Panc1 (cell line): Measurements from ENCODE around the gene RASA3. TPM values are rescaled to one million over a fixed set of nuclear protein-coding genes. Genes with fewer than 3 reads are reported as not detected.

Experiments
- ATAC-seq: fragments of 200-7000 bp; cut with Tn5 transposase; 2 replicates; pipeline ENCODE4 v1.9.1; 2020; ENCODE audit warnings: mild to moderate bottlenecking, moderate library complexity
- BruUV-seq: library from RNA; stranded (reverse); fragments of 400-500 nt; replicated peaks from 2 replicates; lab custom pipeline; 2021; lab: Mats Ljungman, UMichigan
- CTCF ChIA-PET: fragments of 300-600 bp; sonication (Branson Sonifier 250); formaldehyde crosslinking; loops from one replicate; lab custom pipeline; 2022; ENCODE audit warnings: antibody characterized with exemption; lab: Charles Lee
- POLR2A ChIA-PET: fragments of 300-600 bp; sonication (Branson Sonifier 250); formaldehyde crosslinking; loops from one replicate; lab custom pipeline; 2022; ENCODE audit warnings: antibody characterized with exemption; lab: Charles Lee
- DNase-seq: peaks from one replicate; pipeline ENCODE4 v3.0.0-alpha.2; 2010; ENCODE audit warnings: low read depth, low spot score
- H3K27ac ChIP-seq: 2 replicates; pipeline ENCODE4 v1.5.1; 2011; ENCODE audit warnings: mild to moderate bottlenecking, low read length, inconsistent platforms
- H3K27me3 ChIP-seq: fragments of 200-500 bp; sonication (Bioruptor generic); 2 replicates; pipeline ENCODE4 v1.6.0; 2014; ENCODE audit warnings: low read length, inconsistent platforms; ENCODE audit not compliant: control insufficient read depth, insufficient read depth
- H3K36me3 ChIP-seq: fragments of 200-500 bp; sonication (Bioruptor generic); 2 replicates; pipeline ENCODE4 v1.5.1; 2014; ENCODE audit warnings: inconsistent platforms, mild to moderate bottlenecking, low read length, moderate library complexity; ENCODE audit not compliant: control insufficient read depth, insufficient read depth
- H3K4me1 ChIP-seq: 2 replicates; pipeline ENCODE4 v1.5.1; 2011; ENCODE audit warnings: inconsistent platforms, mild to moderate bottlenecking, low read length, moderate library complexity; ENCODE audit not compliant: control insufficient read depth, insufficient read depth
- H3K4me3 ChIP-seq, 2 experiments: 2 replicates each; pipeline ENCODE4 v1.5.1; 2011 to 2012; ENCODE audit warnings: low read depth in 2 of 2, low read length in 2 of 2, mild to moderate bottlenecking in 2 of 2, inconsistent platforms in 1 of 2, moderate library complexity in 1 of 2
- H3K9me3 ChIP-seq: fragments of 200-500 bp; sonication (Bioruptor generic); 2 replicates; pipeline ENCODE4 v1.5.1; 2014; ENCODE audit warnings: low read depth, mild to moderate bottlenecking, inconsistent platforms, low read length, moderate library complexity; ENCODE audit not compliant: control insufficient read depth, insufficient read depth
- POLR2AphosphoS5 ChIP-seq: IDR thresholded peaks from 2 replicates; pipeline ENCODE4 v1.6.1; 2012; ENCODE audit warnings: mild to moderate bottlenecking, low read depth, low read length, moderate library complexity
- SIN3A ChIP-seq: IDR thresholded peaks from 2 replicates; pipeline ENCODE4 v1.6.1; 2012; ENCODE audit warnings: low read depth, mild to moderate bottlenecking, low read length, moderate library complexity, borderline replicate concordance; ENCODE audit not compliant: insufficient read depth
- TCF7L2 ChIP-seq: IDR thresholded peaks from 2 replicates; pipeline ENCODE4 v1.6.1; 2011; ENCODE audit warnings: mild to moderate bottlenecking, low read depth, low read length, inconsistent platforms
- in situ Hi-C: cut with HindIII; loops from 2 replicates; pipeline ENCODE4 v1.10.0; 2016; ENCODE audit warnings: low sequenced_read_pairs, low pct_unique_long_range_greater_than_20kb
- intact Hi-C: fragments of 100-400 bp; cut with micrococcal nuclease; formaldehyde crosslinking; loops from one replicate; pipeline ENCODE4 v1.10.0; 2022; ENCODE audit not compliant: unreplicated experiment
- total RNA-seq: library from RNA; stranded (reverse); gene quantifications from one replicate; pipeline ENCODE4 v1.2.1, GENCODE V29; 2021; ENCODE audit not compliant: unreplicated experiment
- TF ChIP-seq, protein P1 (sequence below): fragments of 450-650 bp; IDR thresholded peaks from 2 replicates; pipeline ENCODE4 v1.5.1; 2017; ENCODE audit warnings: mild to moderate bottlenecking
- TF ChIP-seq, protein P2 (sequence below), 2 experiments: IDR thresholded peaks; 2 replicates each; pipeline ENCODE4 v1.6.1; 2011 to 2012; ENCODE audit warnings: low read depth in 2 of 2, control low read depth in 1 of 2, low read length in 1 of 2, mild to moderate bottlenecking in 1 of 2, moderate library complexity in 1 of 2; ENCODE audit not compliant: insufficient read depth in 1 of 2

The RASA3 gene
- total RNA-seq, 1 experiment from 2014 or later = 33.7 TPM

DNA sequence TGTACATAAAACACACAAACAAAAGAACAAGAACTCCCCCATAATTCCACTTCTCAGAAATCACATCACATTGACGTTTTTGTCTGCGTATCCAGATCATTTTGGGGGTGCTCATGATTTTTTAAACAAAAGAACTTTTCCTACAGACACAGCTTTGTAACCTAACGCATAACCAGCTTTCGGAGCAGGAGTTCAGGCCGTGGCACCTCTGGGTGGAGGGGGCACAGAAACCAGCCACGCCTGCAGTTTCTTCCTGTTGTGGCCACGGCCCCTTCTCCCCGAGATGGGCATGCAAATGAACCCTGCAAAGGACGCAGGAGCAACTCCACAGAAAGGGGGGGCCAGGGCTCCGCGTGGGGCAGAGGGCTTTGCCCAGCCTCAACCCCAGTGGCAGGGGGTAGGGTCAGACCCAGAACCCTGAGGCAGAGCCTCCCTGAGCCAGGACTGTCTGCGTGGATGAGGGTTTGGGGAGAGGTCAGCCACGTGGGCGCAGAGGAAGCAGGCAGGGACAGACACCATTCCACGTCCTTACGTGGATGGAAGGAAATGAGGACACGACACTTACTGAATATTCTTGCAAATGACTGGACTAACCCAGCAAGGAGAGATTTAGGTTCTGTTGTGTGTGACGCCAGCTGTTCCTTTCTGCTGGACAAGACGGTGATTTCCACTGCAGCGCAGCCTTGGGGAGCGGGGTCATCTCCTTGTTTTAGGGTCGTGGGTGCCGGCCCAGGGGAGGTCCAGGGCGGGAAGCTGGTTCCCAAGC lies 64.4 kb downstream of the RASA3 start:
- Histone ChIP-seq H3K27ac (peak overlapping the region; percentile 98), H3K27me3 (no peaks in the 10 kb centered on the region), H3K4me3 (no peak overlapping the region), H3K4me1 (peaks cover 53% of the 10 kb centered on the region), H3K9me3 (no peaks in the 10 kb centered on the region), H3K36me3 (no peaks in the 10 kb centered on the region)
- ChIA-PET CTCF (no interaction called here), POLR2A (no interaction called here)
- in situ Hi-C loops = no loop called here
- no peak for ATAC-seq
- intact Hi-C loops = loop anchor here (5.0 kb wide), 1 partner anchor 34 kb away; no protein-coding TSS in a partner anchor
- DNase-seq = no peak
- TF ChIP-seq, protein P1, sequence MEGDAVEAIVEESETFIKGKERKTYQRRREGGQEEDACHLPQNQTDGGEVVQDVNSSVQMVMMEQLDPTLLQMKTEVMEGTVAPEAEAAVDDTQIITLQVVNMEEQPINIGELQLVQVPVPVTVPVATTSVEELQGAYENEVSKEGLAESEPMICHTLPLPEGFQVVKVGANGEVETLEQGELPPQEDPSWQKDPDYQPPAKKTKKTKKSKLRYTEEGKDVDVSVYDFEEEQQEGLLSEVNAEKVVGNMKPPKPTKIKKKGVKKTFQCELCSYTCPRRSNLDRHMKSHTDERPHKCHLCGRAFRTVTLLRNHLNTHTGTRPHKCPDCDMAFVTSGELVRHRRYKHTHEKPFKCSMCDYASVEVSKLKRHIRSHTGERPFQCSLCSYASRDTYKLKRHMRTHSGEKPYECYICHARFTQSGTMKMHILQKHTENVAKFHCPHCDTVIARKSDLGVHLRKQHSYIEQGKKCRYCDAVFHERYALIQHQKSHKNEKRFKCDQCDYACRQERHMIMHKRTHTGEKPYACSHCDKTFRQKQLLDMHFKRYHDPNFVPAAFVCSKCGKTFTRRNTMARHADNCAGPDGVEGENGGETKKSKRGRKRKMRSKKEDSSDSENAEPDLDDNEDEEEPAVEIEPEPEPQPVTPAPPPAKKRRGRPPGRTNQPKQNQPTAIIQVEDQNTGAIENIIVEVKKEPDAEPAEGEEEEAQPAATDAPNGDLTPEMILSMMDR = no peak
- TF ChIP-seq POLR2AphosphoS5 = no peak
- TF ChIP-seq, protein P2, sequence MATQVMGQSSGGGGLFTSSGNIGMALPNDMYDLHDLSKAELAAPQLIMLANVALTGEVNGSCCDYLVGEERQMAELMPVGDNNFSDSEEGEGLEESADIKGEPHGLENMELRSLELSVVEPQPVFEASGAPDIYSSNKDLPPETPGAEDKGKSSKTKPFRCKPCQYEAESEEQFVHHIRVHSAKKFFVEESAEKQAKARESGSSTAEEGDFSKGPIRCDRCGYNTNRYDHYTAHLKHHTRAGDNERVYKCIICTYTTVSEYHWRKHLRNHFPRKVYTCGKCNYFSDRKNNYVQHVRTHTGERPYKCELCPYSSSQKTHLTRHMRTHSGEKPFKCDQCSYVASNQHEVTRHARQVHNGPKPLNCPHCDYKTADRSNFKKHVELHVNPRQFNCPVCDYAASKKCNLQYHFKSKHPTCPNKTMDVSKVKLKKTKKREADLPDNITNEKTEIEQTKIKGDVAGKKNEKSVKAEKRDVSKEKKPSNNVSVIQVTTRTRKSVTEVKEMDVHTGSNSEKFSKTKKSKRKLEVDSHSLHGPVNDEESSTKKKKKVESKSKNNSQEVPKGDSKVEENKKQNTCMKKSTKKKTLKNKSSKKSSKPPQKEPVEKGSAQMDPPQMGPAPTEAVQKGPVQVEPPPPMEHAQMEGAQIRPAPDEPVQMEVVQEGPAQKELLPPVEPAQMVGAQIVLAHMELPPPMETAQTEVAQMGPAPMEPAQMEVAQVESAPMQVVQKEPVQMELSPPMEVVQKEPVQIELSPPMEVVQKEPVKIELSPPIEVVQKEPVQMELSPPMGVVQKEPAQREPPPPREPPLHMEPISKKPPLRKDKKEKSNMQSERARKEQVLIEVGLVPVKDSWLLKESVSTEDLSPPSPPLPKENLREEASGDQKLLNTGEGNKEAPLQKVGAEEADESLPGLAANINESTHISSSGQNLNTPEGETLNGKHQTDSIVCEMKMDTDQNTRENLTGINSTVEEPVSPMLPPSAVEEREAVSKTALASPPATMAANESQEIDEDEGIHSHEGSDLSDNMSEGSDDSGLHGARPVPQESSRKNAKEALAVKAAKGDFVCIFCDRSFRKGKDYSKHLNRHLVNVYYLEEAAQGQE (IDR thresholded peaks at IDR 0.05; ENCODE audit: insufficient read depth in 1 of 2, low read depth in 2 of 2, low read length in 1 of 2) = no peak
- no peak for TF ChIP-seq SIN3A
- no peak for TF ChIP-seq TCF7L2
- no TSS peak for BruUV-seq

DNA sequence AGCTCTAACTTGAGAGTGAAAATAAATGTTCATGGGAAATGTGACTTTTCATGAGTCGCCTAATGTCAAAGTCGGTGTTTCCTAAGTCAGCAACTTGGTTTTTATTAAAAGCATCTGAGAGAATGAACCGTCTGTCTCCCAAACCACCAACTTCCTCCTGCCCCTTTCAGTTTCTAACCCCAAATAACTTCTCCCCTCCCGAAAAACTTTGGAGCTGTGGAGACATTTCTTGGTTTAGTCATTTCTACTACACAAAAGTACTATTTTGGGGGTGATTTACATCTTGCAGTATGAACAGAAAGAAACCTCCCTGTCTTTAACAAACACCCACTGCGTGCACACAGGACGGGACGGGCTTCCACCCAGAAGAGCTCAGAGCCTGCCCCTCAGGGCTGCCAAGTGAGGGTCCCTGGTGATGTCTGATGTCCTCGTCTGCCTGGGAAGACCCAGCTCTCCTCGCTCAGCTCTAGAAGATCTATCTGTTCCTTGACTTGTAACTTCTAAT lies 65.0 kb downstream of the RASA3 start:
- POLR2A ChIA-PET = no interaction called here

More for the DNA sequence above, 65.0 kb downstream of the RASA3 start:
- DNase-seq (no peak), ATAC-seq (no peak)
- Histone ChIP-seq H3K36me3 (no peaks in the 10 kb centered on the region), H3K4me1 (peaks cover 57% of the 10 kb centered on the region), H3K9me3 (no peaks in the 10 kb centered on the region), H3K4me3 (no peak overlapping the region), H3K27me3 (no peaks in the 10 kb centered on the region), H3K27ac (peak overlapping the region; percentile 98)
- no TSS peak for BruUV-seq
- in situ Hi-C loops (no loop called here), intact Hi-C loops (loop anchor here (5.0 kb wide), 1 partner anchor 35 kb away; no protein-coding TSS in a partner anchor)
- CTCF ChIA-PET = no interaction called here
- TF ChIP-seq TCF7L2 = no peak
- TF ChIP-seq, protein P2 (IDR thresholded peaks at IDR 0.05; ENCODE audit: insufficient read depth in 1 of 2, low read depth in 2 of 2, low read length in 1 of 2) = no peak
